ENCODE data around the gene RSKR.
A peak's percentile ranks its signal among the peaks of the same experiment; 100 is the strongest.
"Not testable (repeated sequence)": the region's sequence is repeated elsewhere in the genome, so short reads cannot be mapped to it uniquely, and the experiment has no call there.

RSKR gene, protein sequence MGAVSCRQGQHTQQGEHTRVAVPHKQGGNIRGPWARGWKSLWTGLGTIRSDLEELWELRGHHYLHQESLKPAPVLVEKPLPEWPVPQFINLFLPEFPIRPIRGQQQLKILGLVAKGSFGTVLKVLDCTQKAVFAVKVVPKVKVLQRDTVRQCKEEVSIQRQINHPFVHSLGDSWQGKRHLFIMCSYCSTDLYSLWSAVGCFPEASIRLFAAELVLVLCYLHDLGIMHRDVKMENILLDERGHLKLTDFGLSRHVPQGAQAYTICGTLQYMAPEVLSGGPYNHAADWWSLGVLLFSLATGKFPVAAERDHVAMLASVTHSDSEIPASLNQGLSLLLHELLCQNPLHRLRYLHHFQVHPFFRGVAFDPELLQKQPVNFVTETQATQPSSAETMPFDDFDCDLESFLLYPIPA

DNA sequence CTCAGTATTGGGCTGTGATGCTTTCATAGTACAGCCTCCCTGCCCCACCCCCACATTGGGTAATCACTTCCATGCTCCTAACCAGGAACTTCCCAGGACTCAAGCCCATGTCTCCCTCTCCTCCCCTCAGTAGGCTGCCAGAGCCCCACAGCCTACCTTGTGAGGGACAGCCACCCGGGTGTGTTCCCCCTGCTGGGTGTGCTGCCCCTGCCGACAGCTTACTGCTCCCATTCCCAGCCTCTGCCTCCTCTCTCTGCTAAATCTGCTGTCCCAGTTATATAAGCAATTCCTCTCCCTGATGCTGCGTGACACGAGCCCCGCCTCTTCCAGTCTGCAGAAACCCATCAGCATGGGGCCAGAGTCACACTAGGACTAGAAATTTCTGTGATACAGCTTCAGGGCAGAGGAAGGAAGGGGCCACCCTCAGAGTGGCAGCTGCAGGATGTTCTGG lies at the start of gene RSKR:
Gene RSKR (minus strand): TSS at position 255 of the 451 bp plus-strand sequence. CDS start 24 bp downstream, at position 231.
- DNase-seq = no peak

DNA sequence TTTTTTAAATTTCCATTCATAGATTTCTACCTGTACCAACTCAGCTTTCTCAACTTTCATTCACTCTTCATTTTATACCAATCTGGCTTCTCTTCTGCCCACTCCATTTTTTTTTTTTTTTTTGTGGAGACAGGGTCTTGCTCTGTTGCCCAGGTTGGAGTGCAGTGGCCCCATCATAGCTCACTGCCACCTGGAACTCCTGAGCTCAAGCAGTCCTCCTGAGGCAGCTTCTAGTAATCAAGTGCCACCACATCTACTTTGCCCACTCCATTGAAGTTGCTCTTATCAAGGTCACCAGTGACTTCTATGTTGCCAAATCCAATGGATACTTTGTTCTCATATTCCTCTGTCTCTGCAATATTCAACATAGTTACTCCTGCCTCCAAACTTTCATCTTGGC lies 49.7 kb upstream of the RSKR start:
- no peak for DNase-seq

GRCh38 chr17:28662527-28662829 lies 48.5 kb upstream of the RSKR start:
- no peak for DNase-seq

DNA sequence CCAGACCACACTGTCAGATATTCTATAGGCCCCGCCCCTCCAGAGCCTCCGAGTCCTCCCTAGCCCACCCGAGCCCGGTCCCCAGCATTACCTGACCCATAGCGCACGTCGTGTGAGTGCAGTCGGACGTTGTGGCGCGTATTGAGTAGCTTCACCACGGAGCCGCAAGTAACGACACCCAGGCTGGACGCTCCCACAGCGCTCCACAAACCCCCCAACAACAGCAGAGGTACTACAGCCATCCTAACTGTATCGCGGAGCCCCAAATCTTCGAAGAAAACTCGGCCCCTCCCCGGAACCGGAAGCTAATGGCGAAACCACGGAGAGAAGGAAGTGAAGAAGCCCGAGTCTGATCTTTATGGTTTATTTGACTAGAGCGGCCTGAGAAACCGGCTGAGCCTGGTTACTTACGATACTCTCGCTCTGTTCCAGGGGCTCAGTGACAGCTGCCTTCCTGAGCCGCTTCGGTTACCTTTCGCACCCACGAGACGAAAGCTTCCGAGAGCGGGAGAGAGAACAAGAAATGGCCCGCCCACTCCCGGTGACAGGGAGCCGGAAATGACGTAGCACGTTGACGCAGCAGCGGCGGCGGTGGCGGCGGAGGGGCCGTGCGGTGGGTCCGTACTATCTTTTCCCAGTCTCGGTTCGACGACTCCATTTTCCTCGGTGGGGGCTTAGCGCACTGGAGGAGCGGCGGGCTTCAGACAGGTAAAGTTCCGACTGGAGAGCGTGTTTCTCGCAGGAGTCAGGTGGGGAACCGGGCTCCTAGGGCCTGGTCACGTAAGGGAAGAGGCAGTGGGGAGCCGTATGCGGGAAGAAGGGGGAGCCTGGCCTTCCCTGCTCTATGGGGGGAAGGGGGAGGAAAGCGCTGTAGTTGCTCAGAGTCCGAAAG lies 47.9 kb upstream of the RSKR start, which contains the start of the genes SDF2 and SUPT6H:
Gene SDF2 (minus strand): TSS at position 272 of the 892 bp plus-strand sequence. CDS start 30 bp downstream, at position 242.
Gene SUPT6H (plus strand): TSS at position 571 of the 892 bp plus-strand sequence. CDS start 11,197 bp downstream, outside the sequence.
- DNase-seq = peak; percentile 95

- not testable (repeated sequence) for DNase-seq
Measured at GRCh38 chr17:28659497-28659881, 45.5 kb upstream of the RSKR start.

- DNase-seq = not testable (repeated sequence)
Measured at GRCh38 chr17:28658766-28659496, 44.9 kb upstream of the RSKR start.

DNA sequence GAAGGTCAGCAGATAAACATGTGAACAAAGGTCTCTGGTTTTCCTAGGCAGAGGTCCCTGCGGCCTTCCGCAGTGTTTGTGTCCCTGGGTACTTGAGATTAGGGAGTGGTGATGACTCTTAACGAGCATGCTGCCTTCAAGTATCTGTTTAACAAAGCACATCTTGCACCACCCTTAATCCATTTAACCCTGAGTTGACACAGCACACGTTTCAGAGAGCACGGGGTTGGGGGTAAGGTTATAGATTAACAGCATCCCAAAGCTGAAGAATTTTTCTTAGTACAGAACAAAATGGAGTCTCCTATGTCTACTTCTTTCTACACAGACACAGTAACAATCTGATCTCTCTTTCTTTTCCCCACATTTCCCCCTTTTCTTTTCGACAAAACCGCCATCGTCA lies 44.4 kb upstream of the RSKR start:
- DNase-seq = not testable (repeated sequence)

DNA sequence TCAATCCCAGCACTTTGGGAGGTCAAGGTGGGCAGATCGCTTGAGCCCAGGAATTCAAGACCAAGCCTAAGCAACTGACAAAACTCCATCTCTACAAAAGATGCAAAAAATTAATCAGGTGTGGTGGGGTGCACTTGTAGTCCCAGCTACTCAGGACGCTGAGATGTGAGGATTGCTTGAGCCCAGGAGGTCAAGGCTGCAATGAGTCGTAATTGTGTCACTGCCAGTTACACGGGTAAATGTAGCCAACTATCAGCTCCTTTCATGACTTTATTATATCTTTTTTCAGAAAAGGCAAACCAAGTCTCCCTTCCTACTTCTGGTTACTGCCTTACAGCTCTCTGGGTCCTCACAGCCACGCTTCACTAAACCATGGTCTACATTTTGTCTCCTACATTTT lies 43.8 kb upstream of the RSKR start:
- DNase-seq = no peak

GRCh38 chr17:28655160-28655559 lies 41.2 kb upstream of the RSKR start:
- no peak for DNase-seq

DNA sequence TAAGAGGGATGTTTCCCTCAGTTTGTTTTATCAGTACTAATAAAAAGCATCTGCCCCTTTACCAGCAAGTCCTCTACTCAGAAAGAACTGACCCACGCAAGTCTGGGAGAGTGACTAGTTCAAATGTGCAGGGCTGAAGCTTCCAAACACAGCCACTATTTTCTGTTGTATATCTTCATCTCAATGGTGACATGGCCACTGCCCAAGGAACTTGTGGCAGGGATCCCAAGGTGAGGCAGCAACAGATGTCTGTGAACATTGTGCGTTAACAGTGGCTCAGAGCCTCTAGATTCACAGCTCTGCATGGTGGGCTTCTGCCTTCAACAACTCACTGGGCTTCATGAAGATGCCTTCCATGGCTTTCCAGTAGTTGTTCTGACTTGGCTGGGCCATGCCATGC lies 34.7 kb upstream of the RSKR start:
- DNase-seq = no peak

DNA sequence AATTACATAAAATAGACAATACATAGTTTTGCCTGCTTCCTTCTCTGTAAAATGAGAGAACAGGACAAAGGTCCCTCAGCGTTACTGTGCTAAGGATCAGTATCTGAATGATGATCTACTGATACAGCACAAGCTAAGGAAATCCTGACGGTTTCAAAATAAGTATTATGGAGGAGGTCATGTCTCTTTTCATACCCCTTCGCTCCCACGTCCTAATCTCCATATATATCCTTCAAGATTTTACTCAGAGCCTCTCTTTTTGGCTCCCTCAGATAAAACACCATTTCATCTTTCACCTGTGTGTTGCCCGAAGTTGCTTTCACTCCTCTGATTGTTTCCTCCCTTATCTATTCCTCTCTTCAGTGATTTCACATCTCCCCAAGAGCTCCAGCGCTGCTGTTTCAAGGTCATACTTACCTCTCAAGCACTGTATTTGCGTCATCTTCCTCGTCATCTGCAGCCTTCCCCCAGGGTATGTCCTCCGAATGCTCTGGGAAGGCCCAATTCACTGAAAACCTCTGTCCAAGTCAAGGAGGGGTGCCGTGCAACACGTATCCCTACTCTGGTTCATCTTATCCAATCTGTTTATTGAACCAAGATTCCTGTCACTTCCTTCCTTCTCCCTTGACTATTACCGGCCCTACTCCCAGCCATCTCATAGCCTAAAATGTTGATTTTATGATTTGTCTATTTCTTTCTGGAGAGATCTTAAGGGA lies 32.2 kb upstream of the RSKR start:
- DNase-seq = no peak

- DNase-seq = no peak
Measured at GRCh38 chr17:28645576-28645939, 31.6 kb upstream of the RSKR start.

DNA sequence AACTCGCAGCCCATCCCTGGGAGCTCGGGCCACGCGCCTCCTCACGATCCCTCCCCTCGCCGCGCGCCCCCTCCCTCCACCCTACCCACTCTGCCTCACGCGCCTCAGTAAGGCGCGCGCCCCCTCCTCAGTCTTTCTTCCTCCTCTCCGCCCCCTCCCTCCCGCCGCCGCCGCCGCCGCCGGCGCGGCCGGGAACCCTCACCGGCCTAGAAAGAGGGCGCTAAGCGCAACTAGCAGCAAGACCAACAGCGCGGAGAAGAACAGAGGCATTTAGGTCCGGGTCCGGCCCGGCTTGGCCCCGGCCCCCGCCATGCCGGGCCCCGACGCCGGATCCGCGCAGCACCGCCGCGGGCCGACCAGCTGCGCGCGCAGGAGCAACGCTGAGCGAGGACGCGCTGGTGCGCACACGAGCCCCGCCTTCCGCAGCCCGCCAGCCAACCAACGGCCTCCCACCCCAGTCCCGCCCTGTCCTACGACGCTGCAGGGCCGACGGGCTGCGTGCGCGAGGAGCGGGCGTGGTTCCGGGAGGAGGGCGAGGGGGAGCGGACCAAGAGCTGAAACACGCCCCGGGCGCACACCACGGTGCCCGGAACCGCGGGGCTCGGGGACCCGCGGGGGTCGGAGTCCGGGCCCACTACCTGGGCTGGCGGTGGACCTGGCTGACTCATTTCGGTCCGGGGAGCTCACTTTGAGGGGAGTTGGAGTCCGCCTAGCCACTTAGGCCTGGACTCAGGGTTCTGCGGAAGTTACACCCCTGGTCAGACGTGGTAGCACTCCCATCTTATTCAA lies 31.0 kb upstream of the RSKR start, which contains the start of gene BLTP2:
Gene BLTP2 (minus strand): TSS at position 372 of the 789 bp plus-strand sequence. CDS start 102 bp downstream, at position 270.
- DNase-seq = peak; percentile 96

DNA sequence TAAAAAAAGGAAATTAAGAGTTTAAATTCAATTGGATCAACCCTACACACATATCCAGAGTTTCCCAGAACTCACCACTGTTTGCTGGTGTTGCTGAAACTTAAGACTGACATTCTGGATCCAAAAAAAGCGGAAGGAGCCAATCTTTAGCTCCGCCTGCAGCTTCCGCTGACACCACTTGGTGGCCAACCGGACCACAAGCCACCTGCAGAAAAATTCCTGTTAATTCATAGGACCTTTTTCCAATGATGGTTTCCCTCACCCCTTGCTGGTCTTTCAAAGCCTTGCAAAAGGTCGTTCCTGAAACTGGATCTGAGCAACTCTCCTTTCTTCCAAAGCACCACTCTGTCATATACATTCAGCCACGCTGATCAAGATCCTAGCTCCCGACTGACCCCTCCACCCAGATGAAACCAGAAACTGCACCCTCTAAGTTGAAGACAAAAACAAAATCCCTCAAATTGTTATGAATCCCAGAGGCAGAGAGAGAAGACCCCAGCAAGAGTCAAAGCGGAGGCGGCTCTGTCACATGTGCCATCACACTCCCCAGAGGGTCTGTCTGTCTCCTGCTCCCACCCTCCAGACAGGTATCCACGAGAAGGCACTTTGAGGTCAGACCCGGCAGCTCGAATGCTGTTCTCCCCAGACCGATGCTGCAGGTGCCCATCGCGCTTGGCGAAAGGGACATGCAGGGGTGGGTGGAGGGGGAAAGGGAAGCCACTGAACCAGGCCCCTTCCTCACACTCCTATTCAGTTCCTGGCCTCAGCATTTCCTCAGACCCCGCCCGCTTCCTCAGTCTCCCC lies 30.2 kb upstream of the RSKR start:
- no peak for DNase-seq

DNA sequence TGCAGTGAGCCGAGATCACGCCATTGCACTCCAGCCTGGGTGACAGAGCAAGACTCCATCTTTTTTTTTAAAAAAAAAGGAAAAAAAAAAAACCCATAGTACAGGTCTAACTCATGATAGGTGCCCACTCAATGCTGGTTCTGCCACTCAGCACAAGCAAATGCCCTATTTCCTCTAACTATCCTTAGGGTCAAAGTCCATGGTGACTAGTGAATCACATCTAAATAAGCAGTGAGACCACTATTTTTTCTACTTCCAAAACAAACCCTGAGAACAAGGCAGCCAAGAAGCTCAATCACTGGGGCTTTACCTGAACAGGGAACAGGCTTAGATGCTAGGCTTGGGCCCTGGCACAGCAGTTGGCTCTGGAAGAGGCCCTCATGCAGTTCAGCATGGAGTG lies 27.6 kb upstream of the RSKR start:
- DNase-seq = no peak

- no peak for DNase-seq
Measured at GRCh38 chr17:28635506-28635905, 21.5 kb upstream of the RSKR start.

- no peak for DNase-seq
Measured at GRCh38 chr17:28634206-28634865, 20.4 kb upstream of the RSKR start.

DNA sequence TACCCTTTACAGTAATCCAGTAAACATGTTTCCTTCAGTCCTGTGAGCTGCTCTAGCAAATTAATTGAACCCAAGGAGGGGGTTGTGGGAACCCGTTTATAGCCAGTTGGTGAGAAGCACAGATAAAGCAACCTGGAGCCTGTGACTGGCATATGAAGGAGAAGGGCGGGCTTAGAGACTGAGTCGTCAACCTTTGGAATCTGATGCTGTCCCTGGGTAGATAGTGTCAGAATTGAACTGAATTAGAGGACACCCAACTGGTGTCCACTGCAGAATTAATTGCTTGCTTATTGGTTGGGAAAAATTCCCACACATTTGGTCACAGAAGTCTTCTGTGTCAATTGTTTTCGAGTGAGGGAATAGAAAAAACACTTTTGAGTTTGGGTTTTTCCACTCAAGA lies 12.8 kb upstream of the RSKR start:
- no peak for DNase-seq

DNA sequence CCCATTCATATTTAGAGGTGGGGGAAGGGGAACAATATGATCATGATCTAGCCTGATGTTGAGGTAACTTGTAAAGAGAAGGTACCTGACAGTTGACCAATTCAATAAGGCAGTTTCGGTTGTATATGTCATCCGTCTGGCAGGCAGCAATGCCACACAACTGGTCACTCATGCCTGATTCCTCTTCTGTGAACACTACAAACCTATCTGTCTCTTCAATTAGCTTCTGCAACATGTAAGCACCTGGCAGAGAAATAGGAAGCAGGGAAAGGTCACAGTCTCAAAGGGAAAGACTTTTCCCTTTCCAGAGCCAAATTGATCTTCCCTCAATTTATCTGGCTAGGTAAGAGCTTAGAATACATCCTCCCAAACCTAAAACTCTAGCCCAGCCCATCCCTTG lies 10.2 kb upstream of the RSKR start:
- no peak for DNase-seq

DNA sequence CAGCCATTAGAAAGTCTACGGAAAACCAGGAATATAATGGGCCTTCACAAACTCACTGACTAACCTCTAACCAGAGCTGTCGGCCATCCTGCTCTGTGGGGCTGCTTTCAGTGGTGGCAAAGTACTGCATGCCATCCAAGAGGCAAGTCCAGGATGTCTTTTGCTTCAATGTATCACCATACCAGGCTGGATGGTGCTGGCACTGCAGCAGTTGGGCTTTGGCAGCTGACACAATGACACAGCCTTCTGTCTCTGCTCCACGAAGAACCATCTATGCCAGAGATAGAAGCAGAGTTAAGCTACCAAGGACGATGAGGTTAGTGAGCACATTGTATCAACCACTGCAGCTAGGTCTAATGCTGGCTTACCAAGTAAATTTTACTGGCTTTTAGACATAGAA lies 9.7 kb upstream of the RSKR start:
- DNase-seq = no peak
